Trophoblast cell (in vitro differentiated cells and primary cell): ENCODE results near the gene CD93.
A peak's percentile ranks its signal among the peaks of the same experiment; 100 is the strongest.

Source experiments
- DNase-seq, 2 donors: peaks; one replicate each; pipeline ENCODE4 v3.0.0-alpha.2; 2016
- H2AFZ ChIP-seq: 2 replicates; pipeline ENCODE4 v1.6.1; 2013; ENCODE audit warnings: low read length, moderate library complexity, mild to moderate bottlenecking; ENCODE audit not compliant: insufficient read depth, poor library complexity
- H2AK5ac ChIP-seq: 2 replicates; pipeline ENCODE4 v1.6.1; 2013; ENCODE audit warnings: mild to moderate bottlenecking, low read length
- H2BK120ac ChIP-seq: 2 replicates; pipeline ENCODE4 v1.6.1; 2013; ENCODE audit warnings: low read length, mild to moderate bottlenecking, moderate library complexity; ENCODE audit not compliant: insufficient read depth, poor library complexity
- H2BK12ac ChIP-seq: 2 replicates; pipeline ENCODE4 v1.6.1; 2013; ENCODE audit warnings: mild to moderate bottlenecking, low read length, moderate library complexity
- H2BK5ac ChIP-seq: 2 replicates; pipeline ENCODE4 v1.6.1; 2013; ENCODE audit warnings: low read length, low read depth, moderate library complexity, mild to moderate bottlenecking; ENCODE audit not compliant: poor library complexity
- H3K14ac ChIP-seq: 2 replicates; pipeline ENCODE4 v1.6.1; 2013; ENCODE audit warnings: mild to moderate bottlenecking, low read length
- H3K18ac ChIP-seq: 2 replicates; pipeline ENCODE4 v1.6.1; 2013; ENCODE audit warnings: mild to moderate bottlenecking, low read length
- H3K23ac ChIP-seq: 2 replicates; pipeline ENCODE4 v1.6.1; 2013; ENCODE audit warnings: low read length
- H3K27ac ChIP-seq: 2 replicates; pipeline ENCODE4 v1.5.1; 2013; ENCODE audit warnings: low read depth, mild to moderate bottlenecking, inconsistent platforms, low read length, moderate library complexity
- H3K27me3 ChIP-seq: 2 replicates; pipeline ENCODE4 v1.6.1; 2013; ENCODE audit warnings: inconsistent platforms, mild to moderate bottlenecking, low read length, moderate library complexity; ENCODE audit not compliant: insufficient read depth
- H3K36me3 ChIP-seq, 2 experiments: 1 replicate in 1 of 2; 2 replicates in 1 of 2; pipeline ENCODE4 v1.6.1; 2013; ENCODE audit warnings: low read length in 2 of 2, mild to moderate bottlenecking in 2 of 2, moderate library complexity in 1 of 2; ENCODE audit not compliant: insufficient read depth in 2 of 2, control insufficient read depth in 1 of 2
- H3K4ac ChIP-seq: 2 replicates; pipeline ENCODE4 v1.6.1; 2013; ENCODE audit warnings: low read depth, mild to moderate bottlenecking, low read length, moderate library complexity
- H3K4me1 ChIP-seq, 2 experiments: 1 replicate in 1 of 2; 2 replicates in 1 of 2; pipeline ENCODE4 v1.6.1; 2013; ENCODE audit warnings: low read length in 2 of 2, mild to moderate bottlenecking in 2 of 2, moderate library complexity in 1 of 2; ENCODE audit not compliant: insufficient read depth in 2 of 2, control insufficient read depth in 1 of 2
- H3K4me2 ChIP-seq: 2 replicates; pipeline ENCODE4 v1.6.1; 2013; ENCODE audit warnings: inconsistent platforms, mild to moderate bottlenecking, low read length, moderate library complexity
- H3K4me3 ChIP-seq: 2 replicates; pipeline ENCODE4 v1.5.1; 2013; ENCODE audit warnings: mild to moderate bottlenecking, low read depth, low read length, inconsistent platforms
- H3K79me1 ChIP-seq: one replicate; pipeline ENCODE4 v1.6.1; 2013; ENCODE audit warnings: low read length
- H3K79me2 ChIP-seq: 2 replicates; pipeline ENCODE4 v1.6.1; 2013; ENCODE audit warnings: low read length, mild to moderate bottlenecking; ENCODE audit not compliant: control insufficient read depth, insufficient read depth, poor library complexity
- H3K9ac ChIP-seq: 2 replicates; pipeline ENCODE4 v1.6.1; 2013; ENCODE audit warnings: mild to moderate bottlenecking, low read length
- H3K9me3 ChIP-seq: 2 replicates; pipeline ENCODE4 v1.6.1; 2013; ENCODE audit warnings: low read depth, mild to moderate bottlenecking, control low read depth, inconsistent platforms, low read length; ENCODE audit not compliant: insufficient read depth
- H4K12ac ChIP-seq: 2 replicates; pipeline ENCODE4 v1.6.1; 2013; ENCODE audit warnings: low read depth, mild to moderate bottlenecking, low read length, moderate library complexity
- H4K8ac ChIP-seq: 2 replicates; pipeline ENCODE4 v1.6.1; 2013; ENCODE audit warnings: low read depth, mild to moderate bottlenecking, low read length, moderate library complexity
- H4K91ac ChIP-seq: one replicate; pipeline ENCODE4 v1.6.1; 2013; ENCODE audit warnings: low read depth, mild to moderate bottlenecking, low read length, moderate library complexity
- WGBS: extraction: QIAGEN DNeasy Blood & Tissue Kit; methylation state at CpG from one replicate; pipeline ENCODE4 v1.1.7; 2013; ENCODE audit warnings: missing lambda C conversion rate; ENCODE audit not compliant: insufficient read length, insufficient coverage; ENCODE audit errors: extremely low coverage; 5-methylcytosine and 5-hydroxymethylcytosine counted together

The CD93 gene

GRCh38 chr20:23069108-23069507, 17.0 kb downstream of the CD93 start:
- no peaks in the 10 kb centered on the region for H3K36me3 ChIP-seq
- no peak overlapping the region for H3K4ac ChIP-seq
- no peak overlapping the region for H4K12ac ChIP-seq
- DNase-seq = no peak
- no peak overlapping the region for H3K18ac ChIP-seq
- no peak overlapping the region for H2BK12ac ChIP-seq
- H3K79me2 ChIP-seq = no peaks in the 10 kb centered on the region
- H2AFZ ChIP-seq = no peak overlapping the region
- no peak overlapping the region for H4K91ac ChIP-seq
- no peak overlapping the region for H2AK5ac ChIP-seq
- no peak overlapping the region for H3K14ac ChIP-seq
- no peaks in the 10 kb centered on the region for H3K27me3 ChIP-seq
- no peak overlapping the region for H4K8ac ChIP-seq
- no peak overlapping the region for H2BK120ac ChIP-seq
- no peaks in the 10 kb centered on the region for H3K79me1 ChIP-seq
- WGBS = no CpG with 5 or more reads among the region's 2 CpGs
- H3K9ac ChIP-seq = no peak overlapping the region
- H3K23ac ChIP-seq = no peak overlapping the region
- H3K4me3 ChIP-seq = no peak overlapping the region
- H3K4me1 ChIP-seq = peaks cover 0 to 2% of the 10 kb centered on the region in 2 experiments
- H2BK5ac ChIP-seq = no peak overlapping the region
- no peak overlapping the region for H3K27ac ChIP-seq
- H3K4me2 ChIP-seq = no peak overlapping the region
- H3K9me3 ChIP-seq = no peaks in the 10 kb centered on the region

- no peak overlapping the region for H3K23ac ChIP-seq
- H3K4me3 ChIP-seq = no peak overlapping the region
- no peak overlapping the region for H3K18ac ChIP-seq
- no peak overlapping the region for H2BK12ac ChIP-seq
- H3K79me1 ChIP-seq = no peaks in the 10 kb centered on the region
- H3K27ac ChIP-seq = no peak overlapping the region
- H3K9ac ChIP-seq = no peak overlapping the region
- no peak overlapping the region for H2AFZ ChIP-seq
- H3K4me2 ChIP-seq = no peak overlapping the region
- H4K8ac ChIP-seq = no peak overlapping the region
- no peak overlapping the region for H4K91ac ChIP-seq
- no peaks in the 10 kb centered on the region for H3K27me3 ChIP-seq
- H2BK120ac ChIP-seq = no peak overlapping the region
- H3K4me1 ChIP-seq = peaks cover 0 to 2% of the 10 kb centered on the region in 2 experiments
- H3K79me2 ChIP-seq = no peaks in the 10 kb centered on the region
- H3K9me3 ChIP-seq = no peaks in the 10 kb centered on the region
- no peaks in the 10 kb centered on the region for H3K36me3 ChIP-seq
- no peak for DNase-seq
- no peak overlapping the region for H2AK5ac ChIP-seq
- no CpG with 5 or more reads among the region's 1 CpG for WGBS
- H3K4ac ChIP-seq = no peak overlapping the region
- no peak overlapping the region for H2BK5ac ChIP-seq
- H4K12ac ChIP-seq = no peak overlapping the region
- H3K14ac ChIP-seq = no peak overlapping the region
These were observed 17.8 kb downstream of the CD93 start for GRCh38 chr20:23068283-23068682.

- H3K27ac ChIP-seq = no peak overlapping the region
- no CpG with 5 or more reads among the region's 3 CpGs for WGBS
These were observed 19.4 kb downstream of the CD93 start for GRCh38 chr20:23066772-23067171.

GRCh38 chr20:23065266-23066201, 20.6 kb downstream of the CD93 start:
- H4K12ac ChIP-seq = no peak overlapping the region
- no peaks in the 10 kb centered on the region for H3K79me2 ChIP-seq
- H3K23ac ChIP-seq = no peak overlapping the region
- H3K18ac ChIP-seq = no peak overlapping the region
- H3K4me2 ChIP-seq = no peak overlapping the region
- H2AFZ ChIP-seq = no peak overlapping the region
- H3K36me3 ChIP-seq = no peaks in the 10 kb centered on the region
- WGBS = no CpG with 5 or more reads among the region's 9 CpGs
- no peak overlapping the region for H3K14ac ChIP-seq
- no peaks in the 10 kb centered on the region for H3K27me3 ChIP-seq
- peaks cover 4 to 11% of the 10 kb centered on the region in 2 experiments for H3K4me1 ChIP-seq
- H3K4ac ChIP-seq = no peak overlapping the region
- no peak overlapping the region for H2AK5ac ChIP-seq
- no peak overlapping the region for H4K8ac ChIP-seq
- no peak overlapping the region for H2BK120ac ChIP-seq
- no peaks in the 10 kb centered on the region for H3K9me3 ChIP-seq
- H3K27ac ChIP-seq = no peak overlapping the region
- no peak overlapping the region for H2BK12ac ChIP-seq
- no peak overlapping the region for H2BK5ac ChIP-seq
- DNase-seq = peak in 1 of 2 donors; percentile 37
- H3K9ac ChIP-seq = no peak overlapping the region
- H3K4me3 ChIP-seq = no peak overlapping the region
- H4K91ac ChIP-seq = no peak overlapping the region
- peaks cover 2% of the 10 kb centered on the region for H3K79me1 ChIP-seq

More at GRCh38 chr20:23066772-23067171, 19.4 kb downstream of the CD93 start:
- no peak overlapping the region for H2AFZ ChIP-seq
- H3K4me3 ChIP-seq = no peak overlapping the region
- no peak overlapping the region for H3K23ac ChIP-seq
- H3K14ac ChIP-seq = no peak overlapping the region
- no peak overlapping the region for H2BK120ac ChIP-seq
- no peak overlapping the region for H2AK5ac ChIP-seq
- H2BK5ac ChIP-seq = no peak overlapping the region
- no peak overlapping the region for H4K12ac ChIP-seq
- H4K91ac ChIP-seq = no peak overlapping the region
- H3K18ac ChIP-seq = no peak overlapping the region
- H3K9ac ChIP-seq = no peak overlapping the region
- no peaks in the 10 kb centered on the region for H3K9me3 ChIP-seq
- no peak overlapping the region for H3K4ac ChIP-seq
- H4K8ac ChIP-seq = no peak overlapping the region
- H3K36me3 ChIP-seq = no peaks in the 10 kb centered on the region
- H3K79me1 ChIP-seq = no peaks in the 10 kb centered on the region
- H2BK12ac ChIP-seq = no peak overlapping the region
- no peaks in the 10 kb centered on the region for H3K79me2 ChIP-seq
- no peak for DNase-seq
- H3K27me3 ChIP-seq = no peaks in the 10 kb centered on the region
- H3K4me1 ChIP-seq = peaks cover 0 to 4% of the 10 kb centered on the region in 2 experiments
- no peak overlapping the region for H3K4me2 ChIP-seq
